Muscle of leg (tissue), 11 donors: ENCODE data around the gene WDR4. TPM values are rescaled to one million over a fixed set of nuclear protein-coding genes. Genes with fewer than 3 reads are reported as not detected.
"Not testable (repeated sequence)": the region's sequence is repeated elsewhere in the genome, so short reads cannot be mapped to it uniquely, and the experiment has no call there.

Source experiments
- DNase-seq: peaks from one replicate; pipeline ENCODE4 v3.0.0; 2013
- H3K27ac ChIP-seq: one replicate; pipeline ENCODE4 v1.5.1; 2013; ENCODE audit warnings: mild to moderate bottlenecking, low read length, control low read depth
- H3K27me3 ChIP-seq: one replicate; pipeline ENCODE4 v1.6.1; 2013; ENCODE audit warnings: low read length; ENCODE audit not compliant: control insufficient read depth, insufficient read depth
- H3K36me3 ChIP-seq: one replicate; pipeline ENCODE4 v1.6.1; 2013; ENCODE audit warnings: low read length; ENCODE audit not compliant: control insufficient read depth, insufficient read depth
- H3K4me1 ChIP-seq: one replicate; pipeline ENCODE4 v1.6.1; 2013; ENCODE audit warnings: low read length; ENCODE audit not compliant: control insufficient read depth, insufficient read depth
- H3K4me3 ChIP-seq: one replicate; pipeline ENCODE4 v1.5.1; 2013; ENCODE audit warnings: low read length, control low read depth
- H3K9me3 ChIP-seq: replicated peaks from 2 replicates; pipeline ENCODE4 v1.6.1; 2013; ENCODE audit warnings: low read depth, low read length; ENCODE audit not compliant: control insufficient read depth
- WGBS: methylation state at CpG from one replicate; pipeline ENCODE4 v1.1.5; 2013; ENCODE audit warnings: missing lambda C conversion rate; ENCODE audit not compliant: insufficient coverage; 5-methylcytosine and 5-hydroxymethylcytosine counted together
- polyA plus RNA-seq, 8 donors: library from polyadenylated mRNA; unstranded; fragments of 120-200 nt; gene quantifications; one replicate each; pipeline versions ENCODE4 v1.2.1 to v1.2.3, GENCODE V29; 2013; ENCODE audit warnings: inconsistent platforms in 1 of 8, low replicate concordance in 1 of 8; ENCODE audit not compliant: insufficient read length in 8 of 8, insufficient read depth in 1 of 8
- total RNA-seq: library from RNA; stranded (reverse); fragments of 120-200 nt; gene quantifications from one replicate; pipeline ENCODE4 v1.2.4, GENCODE V29; 2013

Gene WDR4
- total and polyA plus RNA-seq, 9 donors: 5.5 to 10.7 (median 9.2) TPM

GRCh38 chr21:42848932-42849758, 30.2 kb downstream of the WDR4 start:
- Histone ChIP-seq H3K4me3 (no peak overlapping the region), H3K9me3 (no peaks in the 10 kb centered on the region), H3K27me3 (no peaks in the 10 kb centered on the region), H3K27ac (no peak overlapping the region), H3K36me3 (peaks cover 72% of the 10 kb centered on the region), H3K4me1 (peaks cover 5% of the 10 kb centered on the region)
- WGBS: 74% methylated on average over 20 of the region's 54 CpGs
- DNase-seq: no peak

DNA sequence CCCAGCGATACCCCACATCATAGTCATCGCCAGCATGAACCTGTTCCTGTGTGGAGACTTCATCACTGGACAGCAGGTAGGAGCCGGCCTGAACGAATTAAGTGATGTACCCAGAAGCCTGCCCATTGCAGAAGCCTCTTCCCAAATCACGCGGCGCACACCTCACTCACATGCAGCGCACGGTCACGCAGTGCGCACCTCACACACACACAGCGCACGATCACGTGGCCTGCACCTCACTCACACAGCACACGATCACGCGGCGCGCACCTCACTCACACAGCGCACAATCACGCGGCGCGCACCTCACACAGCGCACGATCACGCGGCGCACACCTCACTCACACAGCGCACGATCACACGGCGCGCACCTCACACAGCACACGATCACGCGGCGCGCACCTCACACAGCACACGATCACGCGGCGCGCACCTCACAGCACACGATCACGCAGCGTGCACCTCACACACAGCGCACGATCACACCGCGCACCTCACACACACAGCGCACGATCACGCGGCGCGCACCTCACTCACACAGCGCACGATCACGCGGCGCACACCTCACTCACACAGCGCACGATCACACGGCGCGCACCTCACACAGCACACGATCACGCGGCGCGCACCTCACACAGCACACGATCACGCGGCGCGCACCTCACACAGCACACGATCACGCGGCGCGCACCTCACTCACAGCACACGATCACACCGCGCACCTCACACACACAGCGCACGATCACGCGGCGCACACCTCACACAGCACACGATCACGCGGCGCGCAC, 31.0 kb downstream of the WDR4 start:
- not testable (repeated sequence) for H3K9me3 ChIP-seq, H3K4me1 ChIP-seq, H3K27ac ChIP-seq, DNase-seq, H3K4me3 ChIP-seq, H3K27me3 ChIP-seq
- WGBS: 97% methylated on average over 6 of the region's 95 CpGs
- H3K36me3 ChIP-seq: peaks cover 64% of the 10 kb centered on the region

GRCh38 chr21:42847726-42848125, 31.6 kb downstream of the WDR4 start:
- H3K36me3 ChIP-seq: peaks cover 59% of the 10 kb centered on the region
- H3K4me3 ChIP-seq: no peak overlapping the region
- WGBS: 95% methylated on average over 4 of the region's 4 CpGs
- no peaks in the 10 kb centered on the region for H3K9me3 ChIP-seq
- DNase-seq: no peak
- H3K4me1 ChIP-seq: peaks cover 5% of the 10 kb centered on the region
- H3K27ac ChIP-seq: no peak overlapping the region
- no peaks in the 10 kb centered on the region for H3K27me3 ChIP-seq

GRCh38 chr21:42847051-42847707, 32.2 kb downstream of the WDR4 start:
- peaks cover 5% of the 10 kb centered on the region for H3K4me1 ChIP-seq
- H3K9me3 ChIP-seq: no peaks in the 10 kb centered on the region
- no peak overlapping the region for H3K27ac ChIP-seq
- no peaks in the 10 kb centered on the region for H3K27me3 ChIP-seq
- H3K36me3 ChIP-seq: peaks cover 61% of the 10 kb centered on the region
- H3K4me3 ChIP-seq: no peak overlapping the region
- 83% methylated on average over 11 of the region's 18 CpGs for WGBS
- no peak for DNase-seq

GRCh38 chr21:42846221-42846620, 33.1 kb downstream of the WDR4 start:
- Histone ChIP-seq H3K4me3 (no peak overlapping the region), H3K9me3 (no peaks in the 10 kb centered on the region), H3K4me1 (peaks cover 5% of the 10 kb centered on the region), H3K27me3 (no peaks in the 10 kb centered on the region), H3K27ac (no peak overlapping the region), H3K36me3 (peaks cover 57% of the 10 kb centered on the region)
- no peak for DNase-seq
- WGBS: 87% methylated on average over 9 of the region's 10 CpGs

DNA sequence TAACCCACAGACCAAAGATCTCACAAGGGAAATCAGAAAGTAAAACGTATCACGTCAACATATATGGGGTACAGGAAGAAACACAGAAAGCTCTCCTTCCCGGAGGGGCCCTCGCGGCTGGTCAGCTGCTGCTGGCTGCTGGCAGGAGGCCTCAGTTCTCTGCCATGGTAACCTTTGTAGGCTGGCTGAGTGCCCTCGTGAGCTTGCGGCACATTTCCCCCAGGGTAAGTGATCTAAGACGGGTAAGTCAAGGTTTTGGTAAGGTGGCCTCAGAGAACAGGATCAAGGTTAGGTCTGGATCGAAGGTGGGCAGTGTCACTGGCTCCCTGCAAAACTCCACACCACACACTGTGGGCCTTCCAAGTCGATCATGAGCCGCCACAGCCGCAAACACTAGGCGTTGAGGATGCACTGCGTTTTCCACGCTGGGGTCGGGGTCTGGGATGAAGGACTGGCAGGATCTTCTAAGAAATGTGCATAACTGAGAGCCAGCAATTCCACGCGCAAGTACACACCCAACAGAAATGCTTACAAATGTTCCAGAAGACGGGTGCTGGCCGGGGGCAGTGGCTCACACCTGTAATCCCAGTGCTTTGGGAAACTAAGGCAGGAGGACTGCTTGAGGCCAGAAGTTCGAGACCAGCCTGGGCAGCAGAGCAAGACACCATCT, 33.9 kb downstream of the WDR4 start:
- no peak for DNase-seq
- Histone ChIP-seq H3K36me3 (peaks cover 58% of the 10 kb centered on the region), H3K27ac (no peak overlapping the region), H3K4me3 (no peak overlapping the region), H3K9me3 (no peaks in the 10 kb centered on the region), H3K27me3 (no peaks in the 10 kb centered on the region), H3K4me1 (peaks cover 5% of the 10 kb centered on the region)
- 71% methylated on average over 8 of the region's 21 CpGs for WGBS

- no peak for DNase-seq
These were observed 34.8 kb downstream of the WDR4 start for GRCh38 chr21:42844411-42845113.

DNA sequence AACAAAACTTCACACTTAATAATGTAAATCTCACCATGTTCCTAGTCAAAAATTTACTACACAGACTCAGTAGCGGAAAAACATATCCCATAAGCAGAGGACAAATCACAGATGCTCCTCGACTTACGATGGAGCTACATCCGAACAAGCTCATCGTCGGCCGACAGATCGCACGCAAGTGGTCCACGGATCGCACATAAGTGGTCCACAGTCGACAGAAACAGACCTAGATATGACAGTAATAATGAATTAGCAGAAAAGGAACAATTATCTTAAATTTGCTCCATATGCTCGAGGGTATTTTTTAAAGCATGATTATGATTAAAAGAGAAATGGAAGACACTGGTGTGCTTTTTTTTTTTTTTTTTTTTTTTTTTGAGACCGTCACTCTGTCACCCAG, 36.3 kb downstream of the WDR4 start:
- Histone ChIP-seq H3K27me3 (no peaks in the 10 kb centered on the region), H3K36me3 (peaks cover 50% of the 10 kb centered on the region), H3K4me1 (peaks cover 5% of the 10 kb centered on the region), H3K4me3 (no peak overlapping the region), H3K9me3 (no peaks in the 10 kb centered on the region), H3K27ac (no peak overlapping the region)
- WGBS: 89% methylated on average over 3 of the region's 14 CpGs
- no peak for DNase-seq

More at GRCh38 chr21:42844411-42845113, 34.8 kb downstream of the WDR4 start:
- Histone ChIP-seq H3K36me3 (peaks cover 56% of the 10 kb centered on the region), H3K4me1 (peaks cover 5% of the 10 kb centered on the region), H3K4me3 (no peak overlapping the region), H3K27ac (no peak overlapping the region), H3K9me3 (no peaks in the 10 kb centered on the region), H3K27me3 (no peaks in the 10 kb centered on the region)
- WGBS: 79% methylated on average over 18 of the region's 22 CpGs

DNA sequence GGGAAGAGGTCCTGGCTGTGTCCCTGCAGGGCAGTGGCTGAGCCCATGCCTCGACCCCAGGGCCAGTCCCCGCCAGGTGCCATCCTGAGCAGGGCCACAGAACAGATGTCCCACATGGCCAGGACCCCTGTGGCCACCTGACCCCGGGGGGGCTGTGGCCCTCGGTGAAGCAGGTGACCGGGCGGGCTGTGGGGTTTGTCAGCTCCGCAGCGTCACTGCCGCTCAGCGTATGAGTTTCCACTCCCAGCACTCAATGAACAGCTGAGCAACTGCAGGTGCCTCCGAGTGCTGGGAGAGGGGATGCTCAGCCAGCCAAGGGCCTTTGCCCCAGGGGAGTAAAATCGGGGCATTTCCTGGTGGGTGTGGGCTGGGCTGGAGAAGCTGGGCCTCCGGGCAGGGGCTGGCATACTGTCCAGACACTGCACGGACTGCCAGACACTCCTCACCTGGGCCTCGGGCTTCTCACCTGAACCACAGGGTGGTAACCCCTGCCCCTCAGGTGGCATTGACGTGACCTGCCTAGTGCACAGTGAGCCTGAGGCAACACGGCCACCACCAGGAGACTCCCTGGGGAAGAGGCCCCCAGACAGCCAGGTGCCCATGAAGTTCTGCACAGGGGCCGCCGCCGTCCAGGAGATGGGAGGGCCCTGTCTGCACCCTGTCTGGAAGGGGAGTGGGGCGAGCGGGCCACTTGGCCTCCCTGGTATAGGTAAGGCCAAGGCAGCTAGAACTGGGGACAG, 37.3 kb downstream of the WDR4 start:
- not testable (repeated sequence) for H3K27me3 ChIP-seq, DNase-seq, H3K9me3 ChIP-seq, H3K27ac ChIP-seq, H3K4me1 ChIP-seq, H3K4me3 ChIP-seq
- H3K36me3 ChIP-seq: peaks cover 42% of the 10 kb centered on the region
- 88% methylated on average over 12 of the region's 22 CpGs for WGBS
